ENCODE measurements around the gene INHBC.
A peak's percentile ranks its signal among the peaks of the same experiment; 100 is the strongest.

INHBC gene

DNA sequence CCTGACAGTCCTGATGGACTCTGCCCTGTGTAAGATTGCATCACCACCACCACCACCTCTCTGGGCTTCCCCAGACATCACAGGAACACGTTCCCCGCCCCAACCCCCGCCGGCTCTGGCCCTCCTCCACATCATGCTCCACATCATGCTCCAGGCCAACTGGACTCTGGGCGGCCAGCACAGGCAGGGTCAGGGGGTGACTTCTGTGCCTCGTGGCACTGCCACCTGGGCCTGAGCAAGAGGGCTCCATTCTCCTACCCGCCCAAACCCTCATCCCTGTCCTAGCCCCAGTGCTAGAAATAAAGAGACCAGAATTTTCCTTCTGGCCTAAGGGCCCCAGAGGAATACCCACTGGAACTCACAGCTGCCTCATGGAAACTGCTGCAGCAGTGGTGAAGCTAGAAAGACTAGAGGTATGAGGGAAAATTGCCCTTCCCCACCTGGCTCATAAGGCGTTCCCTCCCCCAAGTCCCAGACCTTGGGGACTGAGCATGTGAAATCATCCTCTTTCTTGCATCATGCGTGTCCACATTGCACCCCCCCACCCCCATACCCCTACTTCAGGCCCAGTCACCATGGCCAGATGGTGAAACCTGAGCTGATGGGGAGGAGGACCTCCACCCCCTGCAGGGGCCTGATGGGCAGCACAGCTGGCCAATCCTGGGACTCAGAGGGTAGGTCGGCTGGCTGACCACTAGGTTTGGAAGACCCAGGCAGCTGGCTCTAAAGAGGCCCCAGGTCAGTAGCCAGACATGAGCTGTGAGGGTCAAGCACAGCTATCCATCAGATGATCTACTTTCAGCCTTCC is 20.2 kb downstream of the INHBC start, which contains the start of gene INHBE (continued):
- TF ChIP-seq, protein P1, sequence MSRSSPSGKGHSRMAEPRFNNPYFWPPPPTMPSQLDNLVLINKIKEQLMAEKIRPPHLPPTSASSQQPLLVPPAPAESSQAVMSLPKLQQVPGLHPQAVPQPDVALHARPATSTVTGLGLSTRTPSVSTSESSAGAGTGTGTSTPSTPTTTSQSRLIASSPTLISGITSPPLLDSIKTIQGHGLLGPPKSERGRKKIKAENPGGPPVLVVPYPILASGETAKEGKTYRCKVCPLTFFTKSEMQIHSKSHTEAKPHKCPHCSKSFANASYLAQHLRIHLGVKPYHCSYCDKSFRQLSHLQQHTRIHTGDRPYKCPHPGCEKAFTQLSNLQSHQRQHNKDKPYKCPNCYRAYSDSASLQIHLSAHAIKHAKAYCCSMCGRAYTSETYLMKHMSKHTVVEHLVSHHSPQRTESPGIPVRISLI (tag by site-specific recombination; IDR thresholded peaks at IDR 0.05) = no peak
- TF ChIP-seq YY2 (tag by site-specific recombination; IDR thresholded peaks at IDR 0.05) = no peak
- no peak for TF ChIP-seq ZSCAN16 (tag by site-specific recombination; IDR thresholded peaks at IDR 0.05)
- peak; percentile 68 for TF ChIP-seq ZBTB17 (tag by site-specific recombination; IDR thresholded peaks at IDR 0.05)
- TF ChIP-seq ZNF571 (tag by site-specific recombination; IDR thresholded peaks at IDR 0.05) = no peak
- no peak for TF ChIP-seq HOXD13 (CRISPR knock-in tag; IDR thresholded peaks at IDR 0.05; ENCODE audit: borderline replicate concordance)
- TF ChIP-seq, protein P2, sequence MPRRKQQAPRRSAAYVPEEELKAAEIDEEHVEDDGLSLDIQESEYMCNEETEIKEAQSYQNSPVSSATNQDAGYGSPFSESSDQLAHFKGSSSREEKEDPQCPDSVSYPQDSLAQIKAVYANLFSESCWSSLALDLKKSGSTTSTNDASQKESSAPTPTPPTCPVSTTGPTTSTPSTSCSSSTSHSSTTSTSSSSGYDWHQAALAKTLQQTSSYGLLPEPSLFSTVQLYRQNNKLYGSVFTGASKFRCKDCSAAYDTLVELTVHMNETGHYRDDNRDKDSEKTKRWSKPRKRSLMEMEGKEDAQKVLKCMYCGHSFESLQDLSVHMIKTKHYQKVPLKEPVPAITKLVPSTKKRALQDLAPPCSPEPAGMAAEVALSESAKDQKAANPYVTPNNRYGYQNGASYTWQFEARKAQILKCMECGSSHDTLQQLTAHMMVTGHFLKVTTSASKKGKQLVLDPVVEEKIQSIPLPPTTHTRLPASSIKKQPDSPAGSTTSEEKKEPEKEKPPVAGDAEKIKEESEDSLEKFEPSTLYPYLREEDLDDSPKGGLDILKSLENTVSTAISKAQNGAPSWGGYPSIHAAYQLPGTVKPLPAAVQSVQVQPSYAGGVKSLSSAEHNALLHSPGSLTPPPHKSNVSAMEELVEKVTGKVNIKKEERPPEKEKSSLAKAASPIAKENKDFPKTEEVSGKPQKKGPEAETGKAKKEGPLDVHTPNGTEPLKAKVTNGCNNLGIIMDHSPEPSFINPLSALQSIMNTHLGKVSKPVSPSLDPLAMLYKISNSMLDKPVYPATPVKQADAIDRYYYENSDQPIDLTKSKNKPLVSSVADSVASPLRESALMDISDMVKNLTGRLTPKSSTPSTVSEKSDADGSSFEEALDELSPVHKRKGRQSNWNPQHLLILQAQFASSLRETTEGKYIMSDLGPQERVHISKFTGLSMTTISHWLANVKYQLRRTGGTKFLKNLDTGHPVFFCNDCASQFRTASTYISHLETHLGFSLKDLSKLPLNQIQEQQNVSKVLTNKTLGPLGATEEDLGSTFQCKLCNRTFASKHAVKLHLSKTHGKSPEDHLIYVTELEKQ (tag by site-specific recombination; IDR thresholded peaks at IDR 0.05; ENCODE audit: borderline replicate concordance) = no peak
- peak; percentile 61; the same call in 1 of the 2 replicates for TF ChIP-seq KLF16 (tag by site-specific recombination; IDR thresholded peaks at IDR 0.05)
- TF ChIP-seq ZBTB7A (tag by site-specific recombination; IDR thresholded peaks at IDR 0.05; ENCODE audit: low read depth) = no peak
- no peak for TF ChIP-seq ZNF664 (tag by site-specific recombination; IDR thresholded peaks at IDR 0.05)
- TF ChIP-seq OSR2 (tag by site-specific recombination; IDR thresholded peaks at IDR 0.05) = no peak
- TF ChIP-seq GLI4 (tag by site-specific recombination; IDR thresholded peaks at IDR 0.05) = no peak
- TF ChIP-seq ZEB2 (tag by site-specific recombination; IDR thresholded peaks at IDR 0.05) = peak; percentile 89
- no peak for TF ChIP-seq ZNF169 (tag by site-specific recombination; IDR thresholded peaks at IDR 0.05)
- no peak for TF ChIP-seq ZNF701 (tag by site-specific recombination; IDR thresholded peaks at IDR 0.05)
- TF ChIP-seq PRDM10 (tag by site-specific recombination; IDR thresholded peaks at IDR 0.05) = peak; percentile 82
- 0 out of 2 replicates have a peak, but pooled peaks have one; percentile 27 for TF ChIP-seq KLF10 (tag by site-specific recombination; IDR thresholded peaks at IDR 0.05)
- TF ChIP-seq PATZ1 (tag by site-specific recombination; IDR thresholded peaks at IDR 0.05) = peak; percentile 100
- TF ChIP-seq ZNF792 (tag by site-specific recombination; IDR thresholded peaks at IDR 0.05) = no peak
- TF ChIP-seq ZNF2 (tag by site-specific recombination; IDR thresholded peaks at IDR 0.05) = no peak
- TF ChIP-seq ZNF521 (tag by site-specific recombination; IDR thresholded peaks at IDR 0.05) = no peak
- TF ChIP-seq ZFP69B (tag by site-specific recombination; IDR thresholded peaks at IDR 0.05) = peak; percentile 19
- TF ChIP-seq ZBTB10 (tag by site-specific recombination; IDR thresholded peaks at IDR 0.05) = peak; percentile 79; the same call in 1 of the 2 replicates
- peak; percentile 63 for TF ChIP-seq ZBTB48 (tag by site-specific recombination; IDR thresholded peaks at IDR 0.05)
- TF ChIP-seq ZNF23 (tag by site-specific recombination; IDR thresholded peaks at IDR 0.05; ENCODE audit: borderline replicate concordance) = no peak
- no peak for TF ChIP-seq ZNF544 (tag by site-specific recombination; IDR thresholded peaks at IDR 0.05)
- TF ChIP-seq ZNF350 (tag by site-specific recombination; IDR thresholded peaks at IDR 0.05) = no peak
- no peak for TF ChIP-seq ZFP37 (tag by site-specific recombination; IDR thresholded peaks at IDR 0.05)
